ENCODE measurements around the gene SPINT2. TPM values are rescaled to one million over a fixed set of nuclear protein-coding genes. Genes with fewer than 3 reads are reported as not detected.
"Not testable (repeated sequence)": the region's sequence is repeated elsewhere in the genome, so short reads cannot be mapped to it uniquely, and the experiment has no call there.

SPINT2 gene
- total RNA-seq, 1 donor from 2014 or later = 9.2 TPM

GRCh38 chr19:38221919-38222830, 42.2 kb upstream of the SPINT2 start:
- H3K27ac Mint-ChIP-seq (ENCODE audit: unreplicated experiment) = no peak overlapping the region
- no peak for TF ChIP-seq CTCF (conservative IDR thresholded peaks at IDR 0.05)
- H3K9me3 Mint-ChIP-seq = no peaks in the 10 kb centered on the region
- peaks cover 36% of the 10 kb centered on the region for H3K4me1 Mint-ChIP-seq
- H3K27me3 Mint-ChIP-seq (ENCODE audit: low read depth) = peaks cover 4% of the 10 kb centered on the region
- peaks cover 11% of the 10 kb centered on the region for H3K36me3 Mint-ChIP-seq (ENCODE audit: low read depth)
- peak overlapping the region; percentile 57 for H3K4me3 Mint-ChIP-seq
- DNase-seq (ENCODE audit: low read depth, low spot score) = no peak

DNA sequence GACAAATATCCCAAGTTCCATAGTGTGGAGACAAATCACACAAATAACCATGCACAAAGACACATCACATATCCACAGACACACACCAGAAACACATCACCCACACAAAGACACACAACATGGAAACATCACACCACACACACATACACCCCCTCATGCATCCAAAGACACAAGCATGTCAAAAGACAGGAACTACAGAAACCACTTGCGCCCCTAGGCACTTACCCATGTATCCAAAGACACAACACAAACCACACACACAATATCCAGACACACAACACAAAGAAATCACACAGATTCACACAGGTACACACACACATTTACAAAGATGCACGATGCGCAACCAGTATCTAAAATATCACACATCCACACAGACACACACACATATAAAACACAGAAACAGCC, 41.3 kb upstream of the SPINT2 start:
- Mint-ChIP-seq H3K27me3 (ENCODE audit: low read depth) (peaks cover 4% of the 10 kb centered on the region), H3K36me3 (ENCODE audit: low read depth) (peaks cover 11% of the 10 kb centered on the region), H3K9me3 (no peaks in the 10 kb centered on the region), H3K27ac (ENCODE audit: unreplicated experiment) (peak overlapping the region; percentile 72), H3K4me1 (peaks cover 44% of the 10 kb centered on the region), H3K4me3 (peak overlapping the region; percentile 56)
- DNase-seq (ENCODE audit: low read depth, low spot score) = no peak
- no peak for TF ChIP-seq CTCF (conservative IDR thresholded peaks at IDR 0.05)

GRCh38 chr19:38223617-38224013, 40.8 kb upstream of the SPINT2 start:
- Mint-ChIP-seq H3K36me3 (ENCODE audit: low read depth) (peaks cover 11% of the 10 kb centered on the region), H3K9me3 (no peaks in the 10 kb centered on the region), H3K27ac (ENCODE audit: unreplicated experiment) (peak overlapping the region; percentile 62), H3K4me1 (peaks cover 44% of the 10 kb centered on the region), H3K4me3 (peak overlapping the region; percentile 56), H3K27me3 (ENCODE audit: low read depth) (peaks cover 4% of the 10 kb centered on the region)
- no peak for DNase-seq (ENCODE audit: low read depth, low spot score)
- TF ChIP-seq CTCF (conservative IDR thresholded peaks at IDR 0.05) = no peak

DNA sequence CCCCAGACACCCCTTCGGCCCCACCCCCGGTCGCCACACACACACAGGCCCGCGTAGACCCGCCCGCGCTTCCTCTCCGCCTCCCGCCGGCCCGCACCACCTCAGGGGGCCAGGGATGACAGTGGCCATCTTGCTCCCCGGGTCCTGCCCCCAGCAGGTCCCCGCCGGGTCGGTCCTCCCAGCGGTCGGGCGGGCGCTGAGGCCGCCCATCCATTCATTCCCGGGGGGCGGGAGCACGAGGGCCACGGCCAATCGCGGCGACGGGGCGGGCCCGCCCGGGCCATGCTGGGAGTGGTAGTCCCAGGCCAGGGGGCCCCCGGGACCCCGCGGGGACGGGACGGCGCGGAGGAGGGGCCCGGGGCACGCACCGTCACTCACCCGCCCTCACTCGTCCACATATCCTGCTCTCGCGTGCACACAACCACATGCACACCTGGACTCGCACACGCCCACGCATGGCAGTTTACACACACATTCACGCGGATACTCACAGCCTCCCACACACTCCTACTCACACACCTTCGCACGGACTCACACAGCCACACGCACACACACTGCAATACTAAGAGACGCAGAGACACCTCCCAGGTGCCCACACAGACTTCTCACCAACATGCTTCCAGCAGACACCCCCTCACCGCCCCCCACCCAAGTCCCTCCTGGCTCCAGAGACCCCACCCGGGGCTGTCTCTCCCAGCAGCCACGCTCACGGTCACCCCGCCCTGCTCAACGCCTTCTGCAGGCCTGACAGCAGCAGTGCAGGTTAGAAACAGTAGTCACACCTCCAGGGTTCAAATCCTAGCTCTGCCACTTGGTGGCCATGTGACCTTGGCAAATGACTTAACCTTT, 40.1 kb upstream of the SPINT2 start, which contains the start of gene DPF1:
Gene DPF1, minus strand, starts transcription at position 209 of the 849 bp plus-strand sequence. Its CDS starts 80 bp downstream, at position 129.
- TF ChIP-seq CTCF (conservative IDR thresholded peaks at IDR 0.05) = peak; percentile 54
- Mint-ChIP-seq H3K27ac (ENCODE audit: unreplicated experiment) (peak within 1 kb of the TSS; percentile 72), H3K36me3 (ENCODE audit: low read depth) (peaks cover 11% of the 10 kb centered on the region), H3K9me3 (no peaks in the 10 kb centered on the region), H3K4me3 (peak within 1 kb of the TSS; percentile 84), H3K27me3 (ENCODE audit: low read depth) (peaks cover 4% of the 10 kb centered on the region), H3K4me1 (peaks cover 44% of the 10 kb centered on the region)
- peak; percentile 84 for DNase-seq (ENCODE audit: low read depth, low spot score)

- peak; percentile 3 for TF ChIP-seq CTCF (conservative IDR thresholded peaks at IDR 0.05)
- H3K27me3 Mint-ChIP-seq (ENCODE audit: low read depth); H3K27ac Mint-ChIP-seq (ENCODE audit: unreplicated experiment); DNase-seq (ENCODE audit: low read depth, low spot score); H3K9me3 Mint-ChIP-seq: not testable (repeated sequence)
- Mint-ChIP-seq H3K4me3 (peak overlapping the region; percentile 84), H3K36me3 (ENCODE audit: low read depth) (peaks cover 11% of the 10 kb centered on the region), H3K4me1 (peaks cover 46% of the 10 kb centered on the region)
Observed at GRCh38 chr19:38224863-38225218, 39.5 kb upstream of the SPINT2 start.
